Effector CD8-positive, alpha-beta T cell (primary cell): ENCODE data around the gene ARID4B.
"Not testable (repeated sequence)": the region's sequence is repeated elsewhere in the genome, so short reads cannot be mapped to it uniquely, and the experiment has no call there.

ENCODE experiments used
- DNase-seq: peaks from one replicate; lab custom pipeline; 2025; lab: John Stamatoyannopoulos, UW

ARID4B gene

GRCh38 chr1:235270625-235271024 is 57.4 kb downstream of the ARID4B start:
- DNase-seq = no peak

GRCh38 chr1:235269990-235270389 is 58.0 kb downstream of the ARID4B start:
- DNase-seq = not testable (repeated sequence)

- DNase-seq = no peak
Measured at GRCh38 chr1:235268379-235269125, 59.4 kb downstream of the ARID4B start.

GRCh38 chr1:235266967-235267366 is 61.0 kb downstream of the ARID4B start:
- no peak for DNase-seq

- DNase-seq = no peak
Measured at GRCh38 chr1:235266325-235266724, 61.7 kb downstream of the ARID4B start.

GRCh38 chr1:235265900-235266299 is 62.1 kb downstream of the ARID4B start:
- DNase-seq = no peak

- DNase-seq = no peak
Measured at GRCh38 chr1:235264327-235264726, 63.7 kb downstream of the ARID4B start.

GRCh38 chr1:235262539-235262938 is 65.4 kb downstream of the ARID4B start:
- DNase-seq = no peak

GRCh38 chr1:235261243-235261642 is 66.7 kb downstream of the ARID4B start:
- no peak for DNase-seq

GRCh38 chr1:235259133-235259778 is 68.7 kb downstream of the ARID4B start:
- DNase-seq = no peak

- DNase-seq = not testable (repeated sequence)
Measured at GRCh38 chr1:235258068-235258467, 69.9 kb downstream of the ARID4B start.

- DNase-seq = no peak
Measured at GRCh38 chr1:235254721-235255120, 73.3 kb downstream of the ARID4B start.

GRCh38 chr1:235253219-235253962 is 74.6 kb downstream of the ARID4B start:
- DNase-seq = peak; percentile 44

GRCh38 chr1:235250430-235250829 is 77.5 kb downstream of the ARID4B start:
- DNase-seq = no peak

- DNase-seq = no peak
Measured at GRCh38 chr1:235246022-235246948, 81.7 kb downstream of the ARID4B start.

- DNase-seq = no peak
Measured at GRCh38 chr1:235244974-235245592, 82.9 kb downstream of the ARID4B start.

GRCh38 chr1:235240960-235241359 is 87.0 kb downstream of the ARID4B start:
- no peak for DNase-seq

GRCh38 chr1:235239851-235240250 is 88.1 kb downstream of the ARID4B start:
- DNase-seq = no peak

GRCh38 chr1:235238558-235238957 is 89.4 kb downstream of the ARID4B start:
- no peak for DNase-seq

- DNase-seq = no peak
Measured at GRCh38 chr1:235236128-235236527, 91.9 kb downstream of the ARID4B start.

- no peak for DNase-seq
Measured at GRCh38 chr1:235229868-235230267, 98.1 kb downstream of the ARID4B start.
